ENCODE results near the gene MRPS24. TPM values are rescaled to one million over a fixed set of nuclear protein-coding genes. Genes with fewer than 3 reads are reported as not detected.

Gene MRPS24
- total RNA-seq, 1 donor from 2014 or later: 38.0 TPM

DNA sequence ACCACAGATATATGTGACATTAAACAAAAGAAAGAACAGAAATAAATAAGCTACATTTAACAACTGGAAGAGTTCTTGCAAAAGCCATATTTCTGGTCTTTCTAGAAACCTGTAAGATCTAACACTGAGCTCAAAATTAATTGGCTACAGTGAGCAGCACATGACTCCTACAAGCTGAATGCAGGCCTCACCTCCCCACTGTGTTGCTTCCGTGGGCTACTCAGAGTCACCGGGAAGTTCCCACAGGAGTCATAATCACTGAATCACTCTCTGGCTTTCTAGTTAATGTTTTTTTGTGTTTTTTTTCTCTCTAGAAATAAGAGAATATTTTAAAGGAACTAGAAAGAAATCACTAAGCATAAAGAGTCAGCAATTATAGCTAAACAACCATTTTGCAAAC is 10.2 kb upstream of the MRPS24 start:
- intact Hi-C loops (cut with DNase I): no loop called here
- DNase-seq (ENCODE audit: low spot score) (no peak), ATAC-seq (no peak)

DNA sequence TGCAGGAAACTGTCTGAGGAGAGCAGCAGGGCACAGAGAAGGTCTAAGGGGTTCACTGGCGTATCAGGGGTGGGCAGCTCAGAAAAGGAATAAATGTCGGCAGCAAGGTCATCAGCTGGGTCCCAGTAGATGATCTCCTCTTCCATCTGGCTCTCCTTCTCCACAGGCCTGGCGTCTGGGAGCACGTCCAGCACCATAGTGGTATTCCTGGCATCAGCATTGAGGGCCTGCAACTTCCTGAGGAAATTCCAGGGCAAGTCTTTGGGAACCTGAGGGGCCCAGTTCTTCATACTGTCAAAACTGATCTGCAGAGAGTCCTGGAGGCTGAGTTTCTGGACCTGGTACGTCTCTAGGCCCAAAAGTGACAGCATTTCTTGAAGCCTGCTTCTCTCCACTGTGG is 9.6 kb upstream of the MRPS24 start:
- intact Hi-C loops (cut with DNase I): no loop called here
- ATAC-seq (no peak), DNase-seq (ENCODE audit: low spot score) (no peak)

DNA sequence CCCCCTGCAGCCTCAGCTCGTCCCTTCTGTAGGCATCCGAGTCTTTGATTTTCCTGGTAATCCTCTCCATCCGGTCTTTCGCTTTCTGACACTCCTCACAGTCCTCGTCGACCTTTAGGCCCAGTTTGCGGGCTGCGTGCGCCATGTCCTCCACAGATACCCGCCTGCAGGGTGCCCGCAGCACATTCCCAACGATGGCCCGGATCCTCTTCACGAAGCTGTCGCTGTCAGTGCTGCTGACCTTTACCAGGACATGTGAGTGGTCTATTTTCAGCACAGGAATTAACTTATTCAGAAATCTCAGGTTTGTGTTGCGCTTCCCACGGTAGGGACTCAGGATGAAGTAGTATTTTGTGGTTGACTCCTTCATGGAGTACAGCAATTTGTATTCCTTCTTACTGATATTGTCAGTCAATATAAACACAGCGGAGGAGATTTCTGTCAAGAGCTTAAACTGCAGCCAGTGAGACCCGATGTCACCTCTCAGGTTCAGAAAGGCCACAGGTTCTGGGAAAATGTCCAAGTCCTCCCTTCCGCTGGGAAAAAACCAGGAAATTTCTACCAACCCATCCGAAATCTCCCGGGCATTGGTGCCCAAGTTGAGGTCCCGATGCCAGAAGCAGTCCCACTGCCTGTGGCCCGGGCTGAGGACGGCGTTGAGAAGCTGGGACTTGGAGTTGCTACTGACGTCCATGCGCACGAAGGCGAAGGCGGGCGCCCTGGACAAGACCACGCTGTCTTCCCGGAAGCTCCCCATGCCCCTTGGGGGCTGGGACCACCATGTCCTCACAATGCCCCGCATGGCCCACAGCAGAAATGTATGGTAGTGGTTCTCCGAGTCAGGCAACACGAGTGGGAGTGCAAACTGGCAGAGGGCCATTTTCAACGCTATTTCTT is 8.9 kb upstream of the MRPS24 start:
- DNase-seq (ENCODE audit: low spot score): no peak
- no peak for ATAC-seq
- intact Hi-C loops (cut with DNase I): no loop called here

DNA sequence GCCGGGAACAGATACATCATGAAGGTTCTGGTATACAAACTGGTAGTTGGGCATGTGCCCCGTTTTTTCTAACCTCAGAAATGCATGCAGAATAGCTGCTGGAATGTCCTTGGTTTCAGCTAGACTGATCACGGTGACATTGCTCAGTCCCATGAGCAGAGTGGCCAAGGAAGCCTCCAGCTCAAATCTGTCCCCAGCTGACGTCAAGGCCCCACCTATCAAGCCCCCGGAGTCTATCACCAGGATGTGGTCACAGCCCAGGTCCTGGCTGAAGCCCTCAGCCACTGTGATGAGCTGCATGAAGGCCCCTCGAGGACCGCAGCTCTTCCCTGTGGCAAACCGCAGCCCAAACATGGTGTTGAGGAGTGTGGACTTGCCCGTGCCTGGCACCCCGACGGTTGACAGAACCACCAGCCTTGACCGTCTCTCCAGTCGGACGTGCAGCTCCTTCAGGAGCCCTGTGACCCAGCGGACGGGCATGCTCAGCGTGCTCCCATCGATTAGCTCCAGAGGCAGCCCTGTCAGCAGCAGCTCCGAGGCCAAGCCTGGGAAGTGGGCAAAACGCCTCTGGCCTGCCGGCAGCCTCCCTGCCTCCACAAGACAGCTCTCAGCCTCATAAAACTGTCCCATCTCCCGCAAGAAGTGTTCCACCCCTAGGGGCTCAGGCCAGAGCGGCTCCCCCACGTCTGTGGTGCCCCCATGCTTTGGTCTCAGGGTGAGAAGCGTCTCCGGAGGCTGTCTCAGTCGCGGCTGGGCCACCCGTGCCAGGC is 7.8 kb upstream of the MRPS24 start:
- intact Hi-C loops (cut with DNase I): no loop called here
- ATAC-seq: no peak
- no peak for DNase-seq (ENCODE audit: low spot score)

DNA sequence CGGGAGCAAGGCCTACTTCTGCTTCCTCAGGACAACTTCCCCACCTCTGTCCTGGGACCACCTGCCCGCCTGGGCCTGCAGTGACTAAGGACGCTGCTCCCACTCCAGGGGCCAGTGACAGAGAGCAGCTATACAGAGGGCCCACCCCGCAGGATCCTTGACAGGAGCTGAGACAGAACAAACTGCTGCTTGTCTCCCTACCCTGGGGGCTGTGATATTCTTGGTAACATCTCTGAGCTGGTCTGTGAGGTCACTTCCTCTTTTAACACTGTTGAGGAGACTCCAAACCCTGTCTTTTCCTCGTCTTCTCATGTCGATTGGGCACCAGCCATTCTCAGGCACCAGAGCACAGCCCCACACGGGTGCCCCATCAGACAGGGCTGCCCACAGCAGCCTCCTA is 6.9 kb upstream of the MRPS24 start:
- no peak for ATAC-seq

DNA sequence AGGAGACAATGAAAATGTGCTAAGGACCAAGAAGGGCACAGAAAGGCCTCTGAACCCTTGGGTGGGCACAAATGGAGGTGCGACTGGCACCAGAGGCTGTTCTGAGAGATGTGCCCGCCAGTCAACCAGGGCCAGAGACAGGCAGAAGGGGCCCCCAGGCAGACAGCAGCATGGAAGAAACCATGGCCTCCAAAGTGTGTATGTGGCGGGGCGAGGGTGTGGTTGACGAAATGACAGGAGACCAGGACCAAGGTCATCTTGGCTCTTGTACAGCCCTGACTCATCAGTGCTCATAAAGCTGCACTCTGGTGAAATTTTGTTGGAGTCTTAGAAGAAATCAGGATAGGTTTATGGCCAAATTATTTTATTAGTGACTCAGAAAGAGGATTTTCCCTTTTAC is 4.0 kb upstream of the MRPS24 start:
- intact Hi-C loops (cut with DNase I): no loop called here
- ATAC-seq (peak; percentile 36), DNase-seq (ENCODE audit: low spot score) (no peak)

More for the DNA sequence above, 6.9 kb upstream of the MRPS24 start:
- intact Hi-C loops (cut with DNase I): no loop called here
- no peak for DNase-seq (ENCODE audit: low spot score)

DNA sequence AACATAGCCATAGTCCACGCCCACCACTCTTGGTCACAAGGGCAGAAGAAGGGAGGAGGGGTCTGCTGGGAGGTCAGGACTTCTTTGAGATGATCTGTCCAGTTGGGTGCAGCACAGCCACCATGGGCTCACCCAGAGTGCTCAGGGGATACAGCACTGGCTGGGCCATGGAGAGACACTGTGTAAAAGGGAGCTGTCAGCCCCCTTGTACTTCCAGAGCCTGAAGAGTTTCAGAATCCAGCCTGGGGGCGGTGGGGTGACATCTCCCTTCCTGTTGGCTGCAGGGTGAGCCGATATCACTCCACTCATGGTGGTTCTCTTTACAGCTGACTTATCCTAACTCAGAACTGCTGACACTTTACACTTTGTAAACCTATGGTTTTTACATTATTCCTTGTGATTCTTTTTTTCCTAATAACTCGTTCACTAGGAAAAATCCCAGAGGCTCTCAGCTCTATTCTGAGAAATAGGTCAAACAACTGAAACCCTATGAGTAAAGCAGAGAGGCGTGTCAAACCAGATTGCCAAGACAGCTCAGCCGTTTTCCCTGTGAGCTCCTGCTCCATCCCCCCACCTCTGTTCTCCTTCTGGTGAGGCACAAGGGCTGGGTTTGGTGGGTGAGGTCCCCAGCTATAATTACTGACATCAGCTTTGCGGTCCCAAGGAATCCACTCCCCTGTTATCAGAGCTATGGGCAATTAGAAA is 3.2 kb upstream of the MRPS24 start:
- no peak for DNase-seq (ENCODE audit: low spot score)
- ATAC-seq: peak; percentile 66
- intact Hi-C loops (cut with DNase I): no loop called here

- ATAC-seq (no peak), DNase-seq (ENCODE audit: low spot score) (no peak)
- intact Hi-C loops (cut with DNase I): no loop called here
These were observed 1.7 kb upstream of the MRPS24 start for GRCh38 chr7:43871064-43871463.

GRCh38 chr7:43870316-43870715 is 999 bp upstream of the MRPS24 start:
- DNase-seq (ENCODE audit: low spot score) (no peak), ATAC-seq (no peak)
- intact Hi-C loops (cut with DNase I): no loop called here

DNA sequence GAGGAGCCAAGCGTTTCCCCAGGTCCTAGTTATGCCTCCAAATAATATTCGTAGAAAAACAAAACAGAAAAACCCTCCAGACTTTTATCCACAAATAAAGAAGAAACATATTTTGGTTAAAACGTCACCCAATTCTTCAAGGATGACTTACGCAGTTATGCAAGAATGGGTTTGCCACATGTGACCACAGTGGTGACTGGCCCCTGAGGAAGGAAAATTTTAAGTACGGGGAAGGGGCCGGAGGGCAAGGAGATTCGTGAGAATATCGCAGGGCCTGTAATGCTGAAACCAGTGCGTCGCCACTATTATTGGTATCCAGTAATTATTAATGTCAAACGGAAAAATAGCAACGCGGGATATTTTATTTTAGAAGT is 537 bp upstream of the MRPS24 start:
- DNase-seq (ENCODE audit: low spot score): no peak
- intact Hi-C loops (cut with DNase I): no loop called here
- peak; percentile 83 for ATAC-seq

GRCh38 chr7:43868681-43869005 is 674 bp downstream of the MRPS24 start:
- DNase-seq (ENCODE audit: low spot score) (no peak), ATAC-seq (no peak)
- intact Hi-C loops (cut with DNase I): no loop called here

- no peak for ATAC-seq
- DNase-seq (ENCODE audit: low spot score): no peak
- intact Hi-C loops (cut with DNase I): no loop called here
These were observed 1.1 kb downstream of the MRPS24 start for GRCh38 chr7:43868181-43868580.

DNA sequence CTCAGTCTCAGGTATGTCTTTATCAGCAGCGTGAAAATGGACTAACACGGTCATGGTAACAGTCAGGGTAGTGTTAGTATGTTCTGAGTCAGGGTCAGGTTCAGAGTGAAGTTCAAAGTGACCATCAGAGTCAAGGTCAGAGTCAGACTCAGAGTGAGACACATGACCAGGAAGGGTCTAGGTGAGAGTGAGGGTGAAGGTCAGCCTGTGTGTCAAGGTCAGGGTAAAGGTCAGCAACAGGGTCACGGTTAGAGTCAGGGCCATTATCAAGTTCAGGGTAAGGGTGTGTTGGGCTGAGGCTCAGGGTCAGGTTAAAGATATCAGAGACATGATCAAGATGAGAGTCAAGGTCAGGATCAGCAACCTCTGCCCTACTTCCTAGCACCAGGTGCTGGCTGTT is 4.0 kb downstream of the MRPS24 start:
- ATAC-seq: no peak
- intact Hi-C loops (cut with DNase I): no loop called here
- no peak for DNase-seq (ENCODE audit: low spot score)

- no peak for ATAC-seq
- no peak for DNase-seq (ENCODE audit: low spot score)
- intact Hi-C loops (cut with DNase I): no loop called here
These were observed 5.2 kb downstream of the MRPS24 start for GRCh38 chr7:43864126-43864525.

- intact Hi-C loops (cut with DNase I): no loop called here
- ATAC-seq (no peak), DNase-seq (ENCODE audit: low spot score) (no peak)
These were observed 12.3 kb downstream of the MRPS24 start for GRCh38 chr7:43856996-43857395.

DNA sequence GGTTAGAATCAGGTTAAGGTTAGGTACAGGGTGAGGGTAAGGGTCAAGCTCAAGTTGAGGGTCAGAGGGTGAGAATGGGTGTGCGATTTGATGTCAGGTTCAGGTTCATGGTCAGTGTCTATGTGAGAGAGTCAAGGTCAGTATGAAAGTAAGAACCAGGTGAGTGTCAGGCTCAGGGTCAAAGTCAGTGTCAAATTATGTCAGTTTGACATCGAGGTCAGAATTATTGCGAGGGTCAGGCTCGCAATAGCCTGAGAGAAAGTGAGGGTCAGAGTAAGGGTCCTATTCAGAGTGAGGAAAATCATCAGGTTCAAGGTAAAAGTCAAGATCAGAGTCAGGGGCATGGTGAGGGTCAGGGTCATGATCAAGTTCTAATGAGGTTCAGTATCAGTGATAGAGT is 13.0 kb downstream of the MRPS24 start:
- DNase-seq (ENCODE audit: low spot score) (no peak), ATAC-seq (no peak)
- intact Hi-C loops (cut with DNase I): no loop called here

DNA sequence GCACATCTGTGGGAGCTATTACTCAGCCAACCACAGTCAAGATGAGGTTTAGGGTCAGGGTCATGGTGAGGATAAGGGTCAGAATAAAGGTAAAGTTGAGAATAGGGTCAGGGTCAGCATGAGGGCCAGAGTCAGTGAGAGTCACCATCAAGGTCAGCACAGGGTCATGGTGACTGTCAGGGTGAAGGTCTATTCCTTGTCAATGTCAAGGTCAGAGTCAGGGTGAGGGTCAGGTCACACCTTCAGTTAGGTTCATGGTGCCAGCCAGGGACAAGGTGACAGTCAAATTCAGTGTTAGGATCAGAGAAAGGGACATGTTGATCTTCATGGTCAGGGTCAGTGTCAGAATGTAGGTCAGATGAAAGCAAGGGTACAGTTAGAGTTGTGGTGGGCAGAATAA is 14.1 kb downstream of the MRPS24 start:
- intact Hi-C loops (cut with DNase I): no loop called here
- DNase-seq (ENCODE audit: low spot score) (no peak), ATAC-seq (no peak)

DNA sequence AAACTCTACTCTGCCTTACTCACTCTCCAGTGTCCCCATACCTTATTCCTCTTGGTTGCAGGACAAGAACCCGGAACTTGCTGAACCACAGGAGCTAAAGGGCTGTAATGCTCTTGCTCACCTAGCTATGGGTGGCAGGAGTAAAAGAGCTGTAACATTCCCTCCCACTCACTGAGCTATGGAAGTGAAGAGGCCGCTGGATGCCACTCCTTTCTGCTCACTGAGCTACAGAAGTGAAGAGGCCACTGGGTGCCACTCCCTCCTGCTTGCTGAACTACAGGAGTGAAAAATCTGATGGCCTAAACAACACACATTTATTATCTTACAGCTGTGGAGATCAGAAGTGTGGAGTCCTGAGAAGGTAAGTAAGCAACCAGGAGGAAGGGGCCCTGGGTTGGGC is 17.5 kb downstream of the MRPS24 start:
- ATAC-seq: no peak
- DNase-seq (ENCODE audit: low spot score): no peak
- intact Hi-C loops (cut with DNase I): no loop called here

DNA sequence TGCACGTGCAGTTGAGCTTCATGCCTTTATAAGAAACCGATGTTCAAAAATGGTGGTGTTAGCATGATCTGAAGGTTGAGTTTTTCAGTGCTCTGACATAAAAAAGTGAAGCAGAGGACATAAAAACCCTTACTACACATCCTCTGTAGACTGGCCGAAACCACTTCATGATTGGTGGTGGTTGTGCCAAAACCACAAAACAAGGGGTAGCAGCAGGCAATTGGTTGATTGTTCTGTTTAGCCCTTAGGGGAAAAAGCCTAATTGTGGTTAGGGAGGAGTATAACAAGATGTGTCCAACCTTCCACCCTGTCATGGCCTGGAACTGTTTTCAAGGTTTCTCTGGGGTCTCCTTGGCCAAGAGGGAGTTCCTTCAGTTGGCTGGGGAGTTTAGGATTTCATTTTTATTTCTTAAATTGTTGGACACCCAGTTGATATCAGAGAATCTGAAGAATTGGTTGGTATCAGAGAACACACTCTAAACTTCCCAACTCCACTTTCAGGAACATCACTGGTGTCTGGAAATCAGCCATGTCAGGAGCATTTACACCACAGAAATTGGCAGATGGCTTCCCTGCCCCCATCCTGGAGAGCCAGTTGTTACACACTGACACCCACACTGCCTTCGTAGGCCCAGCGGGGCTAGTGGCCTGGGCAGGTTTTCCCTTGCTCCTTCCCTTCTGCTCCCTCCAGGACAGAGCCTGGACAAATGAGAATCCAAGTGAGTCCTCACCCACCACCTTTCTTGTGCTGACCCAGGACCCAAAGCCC is 18.8 kb downstream of the MRPS24 start:
- intact Hi-C loops (cut with DNase I): no loop called here
- ATAC-seq (no peak), DNase-seq (ENCODE audit: low spot score) (no peak)
